DMS53 treated with DMSO at 0.1 percent for 48 hours (cell line): ENCODE measurements around the gene ATF5.

Source experiments
- DNase-seq: peaks from one replicate; lab custom pipeline; 2025; ENCODE audit not compliant: unreplicated experiment; lab: John Stamatoyannopoulos, UW

The ATF5 gene

DNA sequence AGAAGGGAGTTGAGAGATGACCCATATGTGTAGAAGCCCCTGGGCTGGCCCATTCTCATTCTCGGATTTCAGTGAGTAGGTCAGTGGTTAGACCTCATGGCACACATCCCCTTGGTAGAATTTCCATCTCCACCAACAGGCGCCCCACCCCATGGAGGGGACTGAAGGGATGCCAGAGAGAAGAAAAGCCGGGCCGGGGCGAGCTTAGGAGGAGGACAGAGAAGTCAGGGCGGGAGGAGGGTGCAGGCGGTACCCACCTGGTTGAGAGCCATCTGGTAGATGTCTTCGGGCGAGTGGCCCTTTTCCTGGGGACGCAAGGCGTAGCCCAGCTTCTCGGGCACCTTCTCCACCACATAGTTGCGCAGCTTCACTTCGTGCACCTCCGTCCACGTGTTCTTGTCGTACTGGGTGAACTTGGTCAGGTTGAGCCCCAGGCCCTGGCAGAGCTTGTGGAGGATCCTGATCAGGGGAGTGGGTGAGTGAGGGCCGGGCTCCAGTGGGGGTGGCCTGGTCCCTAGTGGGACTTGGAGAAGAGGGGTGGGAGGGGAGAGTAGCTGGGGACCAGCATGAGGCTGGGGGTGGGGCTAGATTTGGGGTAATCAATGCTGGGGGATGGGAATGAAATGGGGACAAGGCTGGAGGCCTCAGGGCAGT is 34.9 kb upstream of the ATF5 start:
- DNase-seq = no peak

- no peak for DNase-seq
These were observed 34.0 kb upstream of the ATF5 start for GRCh38 chr19:49894879-49895565.

DNA sequence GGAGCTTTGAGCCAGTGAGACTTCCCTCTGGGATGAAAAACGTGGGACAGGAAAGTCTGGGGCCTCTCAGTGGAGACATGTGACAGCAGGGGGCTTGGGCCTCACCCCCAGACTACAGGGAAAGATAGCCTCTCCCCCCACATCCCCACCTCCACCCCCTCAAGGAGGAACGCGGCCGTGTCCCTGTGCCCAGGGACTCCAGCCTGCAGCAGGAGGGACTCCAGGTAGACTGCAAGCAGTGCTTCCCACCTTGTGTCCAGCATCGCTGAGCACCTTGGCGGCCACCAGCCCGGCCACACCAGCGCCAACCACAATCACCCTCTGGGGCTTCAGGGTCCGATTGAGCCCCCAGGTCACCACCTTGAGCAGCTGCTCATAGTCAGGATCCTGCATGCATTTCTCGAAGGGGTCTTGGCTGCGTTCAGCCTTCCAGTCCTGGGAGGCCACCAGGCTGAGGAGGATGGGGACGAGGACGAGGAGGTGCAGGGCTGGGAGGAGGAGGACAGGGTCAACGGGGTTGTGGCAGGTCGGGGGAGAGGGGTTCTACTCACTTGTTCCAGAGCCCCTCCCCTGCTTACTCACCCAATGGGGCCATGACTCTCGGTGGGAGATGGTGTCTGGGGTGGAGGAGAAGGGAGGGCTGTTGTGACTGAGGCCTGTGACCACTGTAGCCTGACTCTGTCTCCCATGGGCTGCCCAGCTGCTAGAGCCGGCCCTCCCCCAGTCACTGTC is 33.3 kb upstream of the ATF5 start:
- DNase-seq = no peak

DNA sequence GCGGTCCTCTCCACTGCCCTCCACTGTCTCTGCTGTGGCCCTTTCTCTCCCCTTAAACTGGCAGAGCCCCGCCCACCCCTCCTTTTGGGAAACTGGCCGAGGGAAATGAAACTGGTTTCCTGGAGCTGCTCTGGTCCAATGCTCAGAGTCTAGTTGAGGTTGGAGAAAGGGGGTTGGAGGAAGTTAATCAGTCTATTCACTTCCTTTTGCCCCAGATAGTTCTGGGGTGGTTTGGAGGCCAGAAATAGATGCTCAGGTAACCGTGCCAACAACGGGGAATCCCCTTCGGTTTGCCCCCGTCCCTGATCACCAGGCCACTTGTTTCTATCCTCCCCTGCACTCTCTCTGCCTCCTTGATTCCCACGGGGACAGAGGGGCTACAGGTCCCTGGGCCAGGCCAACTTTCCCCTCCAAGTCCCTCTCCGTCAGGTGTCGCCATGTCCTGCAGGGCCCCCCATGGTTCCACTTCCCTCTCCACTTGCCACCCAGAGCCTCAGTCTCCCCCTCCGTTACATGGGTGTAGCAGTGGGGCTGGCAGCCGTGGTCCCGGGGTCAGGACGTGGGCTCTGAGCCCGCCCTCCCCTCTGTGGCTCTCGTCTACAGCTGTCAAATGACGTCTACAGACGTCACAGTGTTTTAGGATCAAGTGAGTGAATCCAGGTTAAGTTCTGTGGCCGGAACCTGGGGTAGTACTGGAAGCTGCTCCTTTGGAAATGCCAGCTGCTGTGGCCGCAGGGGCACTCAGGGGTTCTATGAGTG is 32.0 kb upstream of the ATF5 start, which contains the start of gene IL4I1:
Gene IL4I1 (minus strand): TSS at position 25 of the 759 bp plus-strand sequence. CDS start 727 bp downstream, outside the sequence.
- no peak for DNase-seq

GRCh38 chr19:49904136-49904535 is 24.9 kb upstream of the ATF5 start:
- DNase-seq = no peak

DNA sequence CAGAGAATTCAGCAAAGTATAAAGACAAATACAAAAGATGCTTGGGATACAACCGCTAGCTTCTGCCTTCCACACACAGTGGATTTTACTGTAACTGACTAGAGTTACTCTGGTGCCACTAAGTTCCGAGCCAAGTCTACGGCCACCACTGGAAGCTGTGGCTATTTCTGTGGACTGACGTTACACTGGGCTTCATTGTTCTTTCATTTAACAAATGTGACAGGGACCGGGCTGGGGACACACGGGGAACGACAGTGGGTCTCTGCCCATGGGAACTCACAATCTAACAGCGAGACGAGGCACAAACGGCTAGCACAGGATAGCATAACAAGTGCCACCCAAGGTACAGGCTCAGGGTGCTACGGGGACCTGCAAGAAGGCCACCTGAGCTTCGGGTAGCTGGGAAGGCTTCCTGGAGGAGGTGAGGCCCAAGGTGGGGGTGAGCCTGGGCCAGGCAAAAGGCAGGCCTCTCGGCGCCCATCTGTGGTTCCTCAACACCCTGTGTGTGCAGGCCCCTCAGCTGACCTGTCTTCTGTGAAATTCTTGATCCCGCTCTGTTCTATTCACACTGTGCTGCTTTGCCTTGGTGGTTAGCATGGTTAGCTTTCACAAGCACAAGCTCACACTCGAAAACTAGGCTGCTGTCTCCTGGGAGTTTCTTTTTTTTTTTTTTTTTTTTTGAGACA is 22.0 kb upstream of the ATF5 start:
- no peak for DNase-seq

GRCh38 chr19:49907745-49908446 is 21.1 kb upstream of the ATF5 start:
- no peak for DNase-seq

- DNase-seq = no peak
These were observed 20.3 kb upstream of the ATF5 start for GRCh38 chr19:49908480-49909420.

GRCh38 chr19:49910179-49910578 is 18.8 kb upstream of the ATF5 start:
- no peak for DNase-seq

DNA sequence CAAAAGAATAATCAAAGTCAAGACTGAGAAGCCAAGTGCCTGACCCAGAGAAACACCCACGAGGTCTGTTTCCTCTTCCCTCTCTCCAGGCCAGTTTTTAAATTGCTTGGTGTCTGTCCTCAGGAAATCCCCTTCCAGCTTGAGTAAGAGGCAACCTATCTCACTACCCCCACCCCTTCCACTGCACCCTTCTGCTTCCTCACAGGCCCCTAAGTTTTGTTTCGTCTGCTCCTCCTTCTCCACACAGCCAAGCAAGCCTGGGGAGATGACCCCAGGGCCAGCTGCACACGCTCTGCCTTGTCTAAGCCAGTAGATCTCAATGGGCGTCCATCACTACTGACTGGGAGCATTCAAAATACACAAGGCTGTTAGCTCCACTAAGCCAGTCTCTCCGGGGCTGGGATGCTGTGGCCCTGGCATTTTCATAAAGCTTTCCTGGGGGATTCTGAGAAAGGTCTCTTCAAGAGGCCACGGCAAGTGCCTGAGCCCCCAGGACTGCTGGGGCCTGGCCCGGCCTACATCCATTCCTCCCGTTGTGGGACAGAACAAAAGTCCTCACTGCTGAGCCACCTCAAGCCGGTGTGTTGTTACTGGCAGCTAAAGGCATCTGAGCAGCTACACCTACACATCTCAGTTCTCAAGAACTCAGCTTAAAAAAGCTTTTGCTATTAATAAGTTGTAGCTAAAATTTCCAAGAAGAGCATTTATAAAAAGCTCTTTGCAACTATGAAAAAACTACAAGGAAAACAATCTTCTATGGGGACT is 17.4 kb upstream of the ATF5 start:
- no peak for DNase-seq

DNA sequence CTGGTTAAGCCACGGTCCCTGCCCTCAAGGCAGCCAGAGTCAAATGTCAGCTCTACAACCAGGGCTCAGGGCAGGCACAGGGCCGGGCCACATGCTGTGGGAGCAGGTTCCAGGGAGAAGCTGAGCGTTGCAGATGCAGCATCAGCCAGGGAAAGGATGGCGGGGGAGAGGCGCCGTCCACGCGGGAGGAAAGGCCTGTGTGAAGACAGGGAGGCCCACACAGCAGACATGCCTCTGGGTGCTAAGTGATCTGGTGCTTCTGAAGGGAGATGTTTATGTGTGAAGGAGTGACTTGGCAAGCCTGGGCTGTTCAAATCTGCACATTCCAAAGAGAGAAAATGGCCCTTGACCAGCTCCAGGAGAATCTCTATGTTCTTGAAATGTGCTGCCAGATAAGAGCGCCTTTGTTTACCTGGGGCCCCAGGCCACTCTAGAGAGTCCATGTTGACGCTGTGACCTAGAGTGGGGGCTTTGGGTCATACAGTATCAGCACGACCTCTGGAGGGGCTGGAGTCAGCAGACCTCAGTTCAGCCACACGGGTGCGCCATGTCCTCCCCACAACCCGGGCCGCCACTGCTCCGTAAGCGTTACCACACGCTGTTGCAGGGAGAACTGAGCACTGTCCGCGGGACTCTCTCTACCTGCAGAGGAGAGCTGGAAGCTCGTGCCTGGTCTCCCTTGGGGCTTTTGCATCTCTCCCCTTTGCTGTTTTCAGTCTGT is 15.9 kb upstream of the ATF5 start:
- no peak for DNase-seq

DNA sequence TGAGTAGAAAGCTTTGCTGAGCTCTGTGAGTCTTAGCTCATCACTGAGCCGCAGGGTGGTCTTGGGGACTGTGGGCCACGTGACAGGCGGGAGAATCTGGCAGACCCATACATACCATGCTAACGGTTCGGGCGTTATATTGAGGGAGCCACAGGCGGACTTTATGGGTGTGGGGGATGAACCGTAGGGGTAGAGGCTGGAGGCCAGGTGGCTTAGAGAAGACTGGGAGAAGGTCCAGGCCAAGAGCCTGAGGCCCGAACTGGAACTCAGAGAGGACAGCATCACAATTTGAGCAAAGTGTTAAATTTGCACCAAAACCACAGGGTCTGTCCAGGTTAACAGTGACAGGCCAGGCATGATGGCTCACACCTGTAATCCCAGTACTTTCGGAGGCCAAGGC is 15.3 kb upstream of the ATF5 start:
- DNase-seq = no peak

DNA sequence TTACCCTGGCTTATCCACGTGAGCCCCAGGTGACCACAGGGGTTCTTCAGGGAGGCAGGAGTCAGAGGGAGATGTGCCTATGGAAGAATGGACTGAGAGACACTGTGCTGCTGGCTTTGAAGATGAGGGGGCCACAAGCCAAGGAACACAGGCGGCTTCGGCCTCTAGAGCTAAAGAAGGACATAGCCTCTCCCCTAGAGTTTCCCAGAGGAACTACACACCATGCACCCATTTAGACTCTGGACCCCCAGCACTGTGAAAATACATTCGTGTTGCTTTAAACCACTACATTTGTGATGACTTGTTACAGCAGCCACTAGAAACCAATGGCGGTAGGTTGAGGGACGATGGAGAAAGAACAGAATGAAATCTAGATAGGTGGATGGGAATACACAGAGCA is 13.7 kb upstream of the ATF5 start:
- DNase-seq = no peak

DNA sequence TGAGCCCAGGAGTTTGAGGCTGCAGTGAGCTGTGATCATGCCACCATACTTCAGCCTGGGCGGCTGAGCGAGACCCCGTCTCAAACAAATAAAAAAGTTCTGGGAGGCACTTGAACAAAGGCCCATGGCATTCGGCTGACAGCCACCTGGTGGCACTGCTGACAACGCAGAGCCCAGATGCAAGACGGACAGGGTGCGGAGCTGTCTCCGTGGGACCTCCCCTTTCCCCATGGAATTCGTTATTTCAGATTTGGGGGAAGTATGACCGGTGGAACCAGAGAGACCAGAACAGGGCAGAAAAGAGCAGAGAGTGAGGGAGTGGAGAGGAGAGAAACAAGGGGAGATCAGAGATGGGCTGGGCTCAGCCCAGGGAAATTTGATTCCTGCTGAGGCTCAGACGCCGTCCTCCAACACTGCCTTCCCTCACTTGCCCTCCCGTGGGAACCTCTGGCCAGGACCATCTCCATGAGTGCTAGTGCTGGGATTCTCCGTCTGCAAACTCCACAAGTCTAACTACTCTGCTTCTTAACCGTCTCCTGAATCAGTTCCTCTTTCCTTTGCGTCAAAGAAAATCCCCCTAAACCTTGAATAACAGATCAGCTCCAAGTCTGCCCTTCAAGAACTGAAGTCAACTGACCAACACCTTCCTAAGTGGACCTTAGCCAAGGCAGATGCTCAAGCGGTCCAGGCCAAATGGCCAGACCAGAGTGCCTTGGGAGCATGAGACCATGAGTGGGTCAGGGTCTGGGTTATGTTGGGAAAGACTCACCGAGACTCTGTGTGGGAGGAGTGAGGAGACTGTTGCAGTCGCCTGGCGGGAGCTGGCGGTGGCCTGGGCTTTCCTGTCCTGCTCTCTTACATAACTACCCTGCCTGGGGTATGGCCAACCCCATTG is 11.9 kb upstream of the ATF5 start:
- no peak for DNase-seq

DNA sequence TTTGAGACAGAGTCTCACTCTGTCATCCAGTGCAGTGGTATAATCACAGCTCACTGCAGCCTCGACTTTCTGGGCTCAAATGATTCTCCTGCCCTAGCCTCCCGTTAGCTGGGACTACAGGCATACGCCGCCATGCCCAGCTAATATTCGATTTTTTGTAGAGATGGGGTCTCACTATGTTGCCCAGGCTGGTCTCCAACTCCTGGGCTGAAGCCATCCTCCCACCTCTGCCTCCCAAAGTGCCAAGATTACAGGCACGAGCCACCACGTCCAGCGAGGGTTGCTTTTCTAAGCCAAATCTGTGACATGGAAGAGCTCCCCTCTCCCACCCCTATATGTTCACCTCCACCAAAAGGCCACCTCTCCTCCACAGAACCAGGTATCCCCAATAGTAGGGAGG is 10.9 kb upstream of the ATF5 start:
- no peak for DNase-seq

DNA sequence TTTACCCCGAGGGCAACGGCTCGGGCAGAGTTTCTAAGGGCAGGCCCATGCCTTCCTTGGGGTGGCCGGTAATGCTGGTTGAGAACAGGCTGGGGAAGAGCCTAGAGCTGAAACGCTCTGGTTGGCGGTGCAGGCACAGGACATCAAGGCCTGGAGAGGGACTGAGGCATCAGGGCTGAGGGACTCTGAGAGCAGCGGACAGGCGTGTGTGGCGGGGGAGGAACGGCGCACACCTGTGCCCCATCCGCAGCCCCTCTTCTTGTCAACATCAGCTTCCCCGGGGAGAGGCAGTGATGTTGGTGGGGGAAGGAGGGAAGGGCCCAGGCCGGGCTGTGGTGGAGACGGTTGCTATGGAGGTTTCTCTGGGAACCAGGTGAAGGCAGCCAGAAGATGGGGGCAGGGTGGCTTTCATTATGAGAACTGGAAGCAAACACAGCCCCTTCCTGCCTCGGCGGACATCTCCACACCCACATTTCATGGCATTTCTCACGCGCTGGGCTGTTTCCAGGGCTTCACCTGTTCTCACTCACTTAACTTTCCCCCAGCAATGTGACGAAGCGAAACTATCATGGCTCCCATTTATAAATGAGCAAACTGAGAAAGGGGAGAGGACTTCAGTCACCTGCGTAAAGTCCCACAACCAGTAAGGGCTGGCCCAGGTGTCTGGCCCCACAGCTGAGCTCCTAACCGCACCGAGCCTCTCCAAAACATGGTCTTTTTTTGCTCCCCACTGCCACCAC is 8.2 kb upstream of the ATF5 start:
- no peak for DNase-seq
